Ovary (tissue), 9 donors: ENCODE data around the gene HINT2. TPM values are rescaled to one million over a fixed set of nuclear protein-coding genes. Genes with fewer than 3 reads are reported as not detected.
A peak's percentile ranks its signal among the peaks of the same experiment; 100 is the strongest.

Experiments
- DNase-seq, 5 donors: peaks; one replicate each; pipeline ENCODE4 v3.0.0-alpha.2; 2019 to 2020
- H3K27ac ChIP-seq, 2 donors: fragments of 200-600 bp; one replicate each; pipeline versions ENCODE4 v1.5.1 to v1.8.0; 2019 to 2022
- H3K27me3 ChIP-seq: fragments of 200-600 bp; one replicate; pipeline ENCODE4 v1.8.0; 2022
- H3K36me3 ChIP-seq: fragments of 200-600 bp; sonication (generic); one replicate; pipeline ENCODE4 v1.5.1; 2019
- H3K4me1 ChIP-seq: one replicate; pipeline ENCODE4 v1.8.1; 2013; ENCODE audit warnings: mild to moderate bottlenecking, moderate library complexity; ENCODE audit not compliant: insufficient read depth
- H3K4me3 ChIP-seq: fragments of 200-600 bp; sonication (generic); one replicate; pipeline ENCODE4 v1.5.1; 2017
- H3K9me3 ChIP-seq, 2 donors: fragments of 200-600 bp in 1 of 2; sonication (generic) in 1 of 2; one replicate each; pipeline versions ENCODE4 v1.5.1 to v1.8.1; 2013 to 2019; ENCODE audit warnings: mild to moderate bottlenecking in 1 of 2, moderate library complexity in 1 of 2
- CTCF ChIP-seq, 3 donors: fragments of 450-650 bp in 2 of 3; fragments of 200-600 bp in 1 of 3; IDR thresholded peaks; one replicate each; pipeline versions ENCODE4 v1.5.1 to v1.8.0; 2016 to 2022; ENCODE audit warnings: antibody characterized with exemption in 3 of 3, mild to moderate bottlenecking in 1 of 3
- EP300 ChIP-seq: sonication (generic); formaldehyde crosslinking; IDR thresholded peaks from one replicate; pipeline ENCODE4 v1.6.1; 2017; ENCODE audit warnings: antibody characterized with exemption
- POLR2A ChIP-seq: fragments of 450-650 bp; IDR thresholded peaks from one replicate; pipeline ENCODE4 v1.6.1; 2017; ENCODE audit warnings: antibody characterized with exemption, mild to moderate bottlenecking, moderate library complexity
- WGBS, 3 donors: extraction: QIAGEN DNeasy Blood & Tissue Kit in 1 of 3; methylation state at CpG; one replicate each; pipeline versions ENCODE4 v1.1.5 to v1.1.7; 2013 to 2017; 5-methylcytosine and 5-hydroxymethylcytosine counted together
- intact Hi-C, 4 donors: fragments of 100-400 bp; cut with DNase I; formaldehyde crosslinking; loops; one replicate each; pipeline versions ENCODE4 v1.11.0 to v1.15.1; 2022 to 2023
- polyA plus RNA-seq, 2 donors: library from polyadenylated mRNA; stranded (reverse); fragments of 200-250 nt in 1 of 2; fragments of 350-450 nt in 1 of 2; fragmentation: Illumina TruSeq in 1 of 2; extraction: RNeasy Lipid Tissue Mini Kit (QIAGEN cat#74804) in 1 of 2; gene quantifications; one replicate each; pipeline ENCODE4 v1.2.3, GENCODE V29; 2013 to 2014
- total RNA-seq, 7 donors: library from RNA; depleted of rRNA in 2 of 7; stranded (reverse); fragments of >200 nt in 2 of 7; fragmentation: NEBNext Ultra II Directional in 3 of 7; extraction: Animal tissue kit (Norgen Biotek cat#: 25700) in 3 of 7; gene quantifications; one replicate each; pipeline versions ENCODE4 v1.1.0 to v1.2.4, GENCODE V29; 2016 to 2023
- donor health status: DM: no; HTN: no; CAD: no; lungs with moderate emphysema.
- donor health status: DM: no; HTN: no; CAD: no.
- donor health status: Bipolar disorder and iron deficiency.
- donor health status: DM: yes; HTN: yes; CAD: no.
- donor health status: DM: no; HTN: no; CAD: no.
- donor health status: DM: yes; HTN: yes; CAD: no.

The HINT2 gene
- total and polyA plus RNA-seq, 9 donors: 14.9 to 38.0 (median 26.1) TPM

GRCh38 chr9:35852267-35852815, 37.5 kb upstream of the HINT2 start:
- DNase-seq: peak in 1 of 5 donors; percentile 7
- no peak overlapping the region for H3K4me3 ChIP-seq
- H3K36me3 ChIP-seq: no peaks in the 10 kb centered on the region
- intact Hi-C loops: no loop called here
- 87 to 93% (median 90%) methylated on average over 2 of the region's 2 CpGs for WGBS, 3 donors
- H3K27ac ChIP-seq: no peak overlapping the region
- no peaks in the 10 kb centered on the region for H3K27me3 ChIP-seq
- H3K4me1 ChIP-seq: no peaks in the 10 kb centered on the region
- TF ChIP-seq EP300: no peak
- TF ChIP-seq CTCF (IDR thresholded peaks at IDR 0.05): no peak
- no peak for TF ChIP-seq POLR2A
- no peaks in the 10 kb centered on the region for H3K9me3 ChIP-seq

- peak in 1 of 5 donors; percentile 3 for DNase-seq
- intact Hi-C loops: no loop called here
- peaks cover 1% of the 10 kb centered on the region for H3K4me1 ChIP-seq
- no peak for TF ChIP-seq POLR2A
- no peak for TF ChIP-seq CTCF (IDR thresholded peaks at IDR 0.05)
- no peaks in the 10 kb centered on the region for H3K9me3 ChIP-seq
- WGBS, 3 donors: 50 to 65% (median 54%) methylated on average over 4 of the region's 4 CpGs
- no peaks in the 10 kb centered on the region for H3K36me3 ChIP-seq
- no peak overlapping the region for H3K27ac ChIP-seq
- H3K27me3 ChIP-seq: no peaks in the 10 kb centered on the region
- H3K4me3 ChIP-seq: no peak overlapping the region
Measured at GRCh38 chr9:35847792-35848572, 33.1 kb upstream of the HINT2 start.

- no peak overlapping the region for H3K4me3 ChIP-seq
- H3K27ac ChIP-seq: peak overlapping the region in 1 of 2 donors; percentile 27
- no peaks in the 10 kb centered on the region for H3K36me3 ChIP-seq
- H3K27me3 ChIP-seq: no peaks in the 10 kb centered on the region
- WGBS, 3 donors: 53 to 64% (median 60%) methylated on average over 53 of the region's 53 CpGs
- H3K9me3 ChIP-seq: no peaks in the 10 kb centered on the region
- intact Hi-C loops: no loop called here
- H3K4me1 ChIP-seq: peaks cover 1% of the 10 kb centered on the region
- peak in 2 of 5 donors; percentile 34 to 46 for DNase-seq
- TF ChIP-seq CTCF (IDR thresholded peaks at IDR 0.05) (no peak), POLR2A (no peak), EP300 (no peak)
Measured at GRCh38 chr9:35845824-35846771, 31.3 kb upstream of the HINT2 start.

- Histone ChIP-seq H3K27me3 (no peaks in the 10 kb centered on the region), H3K27ac (no peak overlapping the region), H3K9me3 (no peaks in the 10 kb centered on the region), H3K4me3 (no peak overlapping the region), H3K4me1 (peaks cover 1% of the 10 kb centered on the region), H3K36me3 (no peaks in the 10 kb centered on the region)
- DNase-seq: no peak
- TF ChIP-seq CTCF (IDR thresholded peaks at IDR 0.05) (no peak), EP300 (no peak), POLR2A (no peak)
- intact Hi-C loops: no loop called here
- WGBS, 3 donors: 20 to 30% (median 24%) methylated on average over 7 of the region's 7 CpGs
Measured at GRCh38 chr9:35844628-35845270, 29.9 kb upstream of the HINT2 start.
